Measurements from ENCODE around the gene BICD1.

DNA sequence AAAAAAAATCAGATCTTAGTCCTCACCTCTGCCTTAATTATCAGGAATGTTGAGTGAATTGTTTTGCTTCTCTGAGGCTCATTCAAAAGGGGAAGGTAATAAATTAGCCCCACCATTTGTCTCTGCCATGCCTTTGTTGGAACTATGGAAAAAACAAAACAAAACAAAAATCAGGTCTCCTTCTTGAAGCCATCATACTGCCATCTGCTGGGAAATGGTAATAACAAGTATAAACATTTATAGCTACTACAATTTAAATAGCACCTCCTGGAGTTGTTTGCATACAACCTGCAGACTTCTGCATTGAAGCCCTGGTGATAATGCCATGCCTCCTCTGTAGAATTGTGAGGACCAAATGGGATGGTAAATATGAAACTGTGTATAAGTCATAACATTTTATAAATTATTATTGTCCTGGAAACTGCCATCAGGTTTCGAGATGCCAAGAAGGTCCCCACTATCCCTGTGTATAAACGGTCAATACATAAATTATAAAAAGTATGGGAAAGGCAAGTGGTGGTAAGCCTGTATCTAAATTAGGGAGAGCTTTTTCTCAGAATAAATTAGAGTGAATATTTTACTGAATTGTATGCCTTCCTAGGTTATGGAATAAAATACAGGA is 205.5 kb downstream of the BICD1 start:
- TF ChIP-seq CTCF (IDR thresholded peaks at IDR 0.05) (peak in 2 of 3 donors; percentile 51), POLR2A (IDR thresholded peaks at IDR 0.05) (no peak), EP300 (IDR thresholded peaks at IDR 0.05) (no peak)

All from ovary (tissue), 3 donors.